ENCODE data around the gene PTX3. TPM values are rescaled to one million over a fixed set of nuclear protein-coding genes. Genes with fewer than 3 reads are reported as not detected.
A peak's percentile ranks its signal among the peaks of the same experiment; 100 is the strongest.

The PTX3 gene
- total and polyA plus RNA-seq, 2 of the 13 experiments (the other 11 are each of a cell fraction or from before 2014, with no cell fraction given) = not detected

GRCh38 chr3:157398598-157398997, 38.1 kb upstream of the PTX3 start:
- WGBS (ENCODE audit: low lambda C conversion rate) = 25% methylated on average over 2 of the region's 3 CpGs

DNA sequence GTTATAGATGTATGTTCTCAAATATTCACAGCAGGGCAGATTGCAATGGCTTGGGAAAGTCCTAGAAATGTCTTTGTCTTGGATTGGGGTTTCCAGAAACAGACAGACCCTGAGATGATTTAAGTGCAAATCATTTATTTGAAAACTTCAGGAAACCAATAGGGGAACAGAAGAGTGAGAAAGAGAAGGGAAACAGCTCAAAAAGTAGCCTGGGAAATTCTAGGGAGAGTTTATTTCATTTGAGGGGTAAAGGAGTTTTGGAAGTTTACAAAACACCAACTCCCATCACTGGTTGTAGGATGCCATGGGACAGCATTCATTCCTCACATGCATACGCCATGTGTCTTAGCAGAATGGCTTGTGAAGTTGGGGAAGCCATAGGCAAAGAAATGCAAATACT, 32.3 kb upstream of the PTX3 start:
- no peak overlapping the region for H3K27ac ChIP-seq (ENCODE audit: extremely low read length, insufficient read depth, low read length)
- CTCF ChIA-PET (ENCODE audit: low intra/inter-chr PET ratio, low total read pairs) = no interaction called here
- DNase-seq (ENCODE audit: low spot score) = no peak
- H4K20me1 ChIP-seq (ENCODE audit: insufficient read depth, low read length) = no peaks in the 10 kb centered on the region
- H3K4me2 ChIP-seq (ENCODE audit: low read depth, low read length) = no peak overlapping the region
- H3K36me3 ChIP-seq (replicated peaks in 1 of 2; ENCODE audit: control insufficient read depth in 1 of 2, insufficient read depth in 2 of 2, low read length in 2 of 2) = no peaks in the 10 kb centered on the region
- no peaks in the 10 kb centered on the region for H3K79me2 ChIP-seq (ENCODE audit: insufficient read depth, low read length)
- in situ Hi-C loops (cut with HindIII; ENCODE audit: extremely low pct_ligation_motif_present, low pct_unique_long_range_greater_than_20kb) = no loop called here
- no peaks in the 10 kb centered on the region for H3K9me3 ChIP-seq (ENCODE audit: low read length)
- intact Hi-C loops (cut with micrococcal nuclease; ENCODE audit: unreplicated experiment) = no loop called here
- H2AFZ ChIP-seq (ENCODE audit: low read length) = no peak overlapping the region
- no peak for FAIRE-seq
- H3K4me3 ChIP-seq (replicated peaks in 1 of 3; ENCODE audit: insufficient read depth in 1 of 3, low read depth in 2 of 3, low read length in 3 of 3) = no peak overlapping the region
- no peaks in the 10 kb centered on the region for H3K4me1 ChIP-seq (ENCODE audit: insufficient read depth, low read length)
- no peak for ATAC-seq
- 8% methylated on average over 1 of the region's 1 CpG for WGBS (ENCODE audit: low lambda C conversion rate)
- no TSS peak for BruUV-seq (replicated peaks)
- no peak overlapping the region for H3K9ac ChIP-seq (ENCODE audit: insufficient read depth, low read depth, low read length)
- POLR2A ChIA-PET = no interaction called here
- H3K27me3 ChIP-seq (ENCODE audit: control insufficient read depth in 1 of 2, insufficient read depth in 2 of 2, low read length in 2 of 2) = no peaks in the 10 kb centered on the region
- no peak for TF ChIP-seq ZNF776 (CRISPR knock-in tag; IDR thresholded peaks at IDR 0.05)

More at GRCh38 chr3:157398598-157398997, 38.1 kb upstream of the PTX3 start:
- Histone ChIP-seq H3K9me3 (ENCODE audit: low read length) (no peaks in the 10 kb centered on the region), H3K79me2 (ENCODE audit: insufficient read depth, low read length) (no peaks in the 10 kb centered on the region), H3K27me3 (ENCODE audit: control insufficient read depth in 1 of 2, insufficient read depth in 2 of 2, low read length in 2 of 2) (no peaks in the 10 kb centered on the region), H3K36me3 (replicated peaks in 1 of 2; ENCODE audit: control insufficient read depth in 1 of 2, insufficient read depth in 2 of 2, low read length in 2 of 2) (no peaks in the 10 kb centered on the region), H2AFZ (ENCODE audit: low read length) (no peak overlapping the region), H3K4me2 (ENCODE audit: low read depth, low read length) (no peak overlapping the region), H3K4me1 (ENCODE audit: insufficient read depth, low read length) (no peaks in the 10 kb centered on the region), H3K27ac (ENCODE audit: extremely low read length, insufficient read depth, low read length) (no peak overlapping the region), H3K4me3 (replicated peaks in 1 of 3; ENCODE audit: insufficient read depth in 1 of 3, low read depth in 2 of 3, low read length in 3 of 3) (no peak overlapping the region), H4K20me1 (ENCODE audit: insufficient read depth, low read length) (no peaks in the 10 kb centered on the region), H3K9ac (ENCODE audit: insufficient read depth, low read depth, low read length) (no peak overlapping the region)
- FAIRE-seq (no peak), ATAC-seq (no peak), DNase-seq (ENCODE audit: low spot score) (no peak)
- CTCF ChIA-PET (ENCODE audit: low intra/inter-chr PET ratio, low total read pairs) = no interaction called here
- intact Hi-C loops (cut with micrococcal nuclease; ENCODE audit: unreplicated experiment) = no loop called here
- in situ Hi-C loops (cut with HindIII; ENCODE audit: extremely low pct_ligation_motif_present, low pct_unique_long_range_greater_than_20kb) = no loop called here
- no TSS peak for BruUV-seq (replicated peaks)
- POLR2A ChIA-PET = no interaction called here
- TF ChIP-seq ZFP36L2 (CRISPR knock-in tag; IDR thresholded peaks at IDR 0.05) (no peak), NFE2L2 (IDR thresholded peaks at IDR 0.05; ENCODE audit: low read length) (0 out of 2 replicates have a peak, but pooled peaks have one; percentile 7)

- WGBS (ENCODE audit: low lambda C conversion rate) = 16% methylated on average over 2 of the region's 2 CpGs
- ChIA-PET CTCF (ENCODE audit: low intra/inter-chr PET ratio, low total read pairs) (no interaction called here), POLR2A (no interaction called here)
- Histone ChIP-seq H4K20me1 (ENCODE audit: insufficient read depth, low read length) (no peaks in the 10 kb centered on the region), H3K79me2 (ENCODE audit: insufficient read depth, low read length) (no peaks in the 10 kb centered on the region), H3K4me1 (ENCODE audit: insufficient read depth, low read length) (no peaks in the 10 kb centered on the region), H3K9ac (ENCODE audit: insufficient read depth, low read depth, low read length) (no peak overlapping the region), H3K4me2 (ENCODE audit: low read depth, low read length) (no peak overlapping the region), H2AFZ (ENCODE audit: low read length) (no peak overlapping the region), H3K9me3 (ENCODE audit: low read length) (no peaks in the 10 kb centered on the region), H3K36me3 (replicated peaks in 1 of 2; ENCODE audit: control insufficient read depth in 1 of 2, insufficient read depth in 2 of 2, low read length in 2 of 2) (no peaks in the 10 kb centered on the region), H3K27ac (ENCODE audit: extremely low read length, insufficient read depth, low read length) (no peak overlapping the region), H3K4me3 (replicated peaks in 1 of 3; ENCODE audit: insufficient read depth in 1 of 3, low read depth in 2 of 3, low read length in 3 of 3) (no peak overlapping the region), H3K27me3 (ENCODE audit: control insufficient read depth in 1 of 2, insufficient read depth in 2 of 2, low read length in 2 of 2) (no peaks in the 10 kb centered on the region)
- ATAC-seq = no peak
- no TSS peak for BruUV-seq (replicated peaks)
- intact Hi-C loops (cut with micrococcal nuclease; ENCODE audit: unreplicated experiment) = no loop called here
- TF ChIP-seq AHDC1 (CRISPR knock-in tag; IDR thresholded peaks at IDR 0.05; ENCODE audit: borderline replicate concordance) (no peak), LCORL (IDR thresholded peaks at IDR 0.05) (no peak), LCORL (CRISPR knock-in tag; IDR thresholded peaks at IDR 0.05) (no peak), ZNF816 (CRISPR knock-in tag; IDR thresholded peaks at IDR 0.05; ENCODE audit: borderline replicate concordance) (no peak)
- DNase-seq (ENCODE audit: low spot score) = no peak
- in situ Hi-C loops (cut with HindIII; ENCODE audit: extremely low pct_ligation_motif_present, low pct_unique_long_range_greater_than_20kb) = no loop called here
- no peak for FAIRE-seq
These were observed 31.2 kb upstream of the PTX3 start for GRCh38 chr3:157405457-157405856.
